H1 (cell line): ENCODE data around the gene TLR5. TPM values are rescaled to one million over a fixed set of nuclear protein-coding genes. Genes with fewer than 3 reads are reported as not detected.

ENCODE experiments used
- CTCF ChIA-PET: fragments of 300-600 bp; sonication (Branson Sonifier 250); formaldehyde crosslinking; loops from one replicate; lab custom pipeline; 2021; ENCODE audit not compliant: partially characterized antibody; lab: Charles Lee
- POLR2A ChIA-PET: fragments of 300-600 bp; sonication (Branson Sonifier 250); formaldehyde crosslinking; loops from one replicate; lab custom pipeline; 2021; ENCODE audit warnings: inconsistent platforms; ENCODE audit not compliant: partially characterized antibody; lab: Charles Lee
- DNase-seq, 2 experiments: peaks; one replicate each; pipeline versions ENCODE4 v3.0.0 to v3.0.0-alpha.2; 2010 to 2022; ENCODE audit warnings: low spot score in 2 of 2, low read depth in 1 of 2, mixed read lengths in 1 of 2
- FAIRE-seq: peaks from 2 replicates; lab custom pipeline; 2011; peaks lifted over from hg19 to GRCh38; lab: Jason Lieb, UNC
- H2AFZ ChIP-seq: 2 replicates; pipeline ENCODE4 v1.8.1; 2012; ENCODE audit warnings: low read length, inconsistent platforms
- H2AK5ac ChIP-seq: 2 replicates; pipeline ENCODE4 v1.6.1; 2013; ENCODE audit warnings: low read depth, low read length
- H2BK120ac ChIP-seq: replicated peaks from 2 replicates; pipeline ENCODE3; 2013; ENCODE audit warnings: low read depth, low read length, inconsistent platforms
- H2BK12ac ChIP-seq: 2 replicates; pipeline ENCODE4 v1.6.1; 2013; ENCODE audit warnings: low read depth, low read length
- H2BK15ac ChIP-seq: 2 replicates; pipeline ENCODE4 v1.6.1; 2013; ENCODE audit warnings: low read length
- H2BK20ac ChIP-seq: 2 replicates; pipeline ENCODE4 v1.6.1; 2013; ENCODE audit warnings: low read length
- H2BK5ac ChIP-seq: 2 replicates; pipeline ENCODE4 v1.6.1; 2013; ENCODE audit warnings: low read depth, low read length
- H3K14ac ChIP-seq: 2 replicates; pipeline ENCODE4 v1.6.1; 2013; ENCODE audit warnings: inconsistent platforms; ENCODE audit not compliant: insufficient read length
- H3K18ac ChIP-seq: 2 replicates; pipeline ENCODE4 v1.6.1; 2013; ENCODE audit warnings: low read length; ENCODE audit errors: extremely low read depth
- H3K23ac ChIP-seq: 2 replicates; pipeline ENCODE4 v1.6.1; 2013; ENCODE audit warnings: inconsistent platforms; ENCODE audit not compliant: insufficient read length
- H3K23me2 ChIP-seq: 2 replicates; pipeline ENCODE4 v1.6.1; 2013; ENCODE audit warnings: low read depth, low read length
- H3K27ac ChIP-seq: 2 replicates; pipeline ENCODE4 v1.6.1; 2011; ENCODE audit warnings: low read depth, low read length, inconsistent platforms
- H3K27me3 ChIP-seq, 4 experiments: replicated peaks in 1 of 4; 1 replicate in 1 of 4; 2 replicates in 3 of 4; pipeline versions ENCODE4 v1.6.1 to v1.8.1; 2011 to 2013; ENCODE audit warnings: low read length in 3 of 4, mild to moderate bottlenecking in 3 of 4, inconsistent platforms in 2 of 4, mixed read lengths in 2 of 4, moderate library complexity in 1 of 4; ENCODE audit not compliant: control insufficient read depth in 3 of 4, insufficient read depth in 3 of 4; ENCODE audit errors: extremely low read depth in 1 of 4
- H3K36me3 ChIP-seq, 4 experiments: 2 replicates each; pipeline versions ENCODE4 v1.6.1 to v1.8.1; 2011 to 2013; ENCODE audit warnings: mild to moderate bottlenecking in 4 of 4, low read length in 3 of 4, moderate library complexity in 2 of 4, control low read depth in 1 of 4, inconsistent platforms in 1 of 4; ENCODE audit not compliant: insufficient read depth in 4 of 4, control insufficient read depth in 2 of 4
- H3K4ac ChIP-seq: replicated peaks from 2 replicates; pipeline ENCODE3; 2013; ENCODE audit warnings: low read length, low read depth, mixed read lengths, inconsistent platforms; ENCODE audit not compliant: insufficient read length
- H3K4me1 ChIP-seq, 4 experiments: replicated peaks in 1 of 4; 1 replicate in 1 of 4; 2 replicates in 3 of 4; pipeline versions ENCODE4 v1.6.1 to v1.8.1; 2011 to 2013; ENCODE audit warnings: low read length in 3 of 4, inconsistent platforms in 2 of 4, mixed read lengths in 1 of 4; ENCODE audit not compliant: insufficient read depth in 4 of 4, control insufficient read depth in 3 of 4
- H3K4me2 ChIP-seq, 2 experiments: 2 replicates each; pipeline versions ENCODE4 v1.6.1 to v1.8.1; 2011 to 2013; ENCODE audit warnings: low read depth in 2 of 2, low read length in 2 of 2, control low read depth in 1 of 2, inconsistent platforms in 1 of 2, mild to moderate bottlenecking in 1 of 2; ENCODE audit not compliant: insufficient read depth in 1 of 2
- H3K4me3 ChIP-seq, 4 experiments: fragments of 200-600, 300-600 bp in 1 of 4; sonication (generic), shearing (Covaris generic), sonication (Bioruptor Twin) in 1 of 4; 2 replicates each; pipeline versions ENCODE4 v1.5.1 to v1.8.1; 2011 to 2016; ENCODE audit warnings: low read length in 4 of 4, low read depth in 3 of 4, control low read depth in 2 of 4, inconsistent platforms in 2 of 4, mild to moderate bottlenecking in 2 of 4, mixed read lengths in 1 of 4, moderate library complexity in 1 of 4; ENCODE audit not compliant: insufficient read depth in 2 of 4; ENCODE audit errors: extremely low read depth in 1 of 4
- H3K56ac ChIP-seq: replicated peaks from 2 replicates; pipeline ENCODE3; 2013; ENCODE audit warnings: low read depth, mild to moderate bottlenecking, mixed read lengths, low read length, inconsistent platforms; ENCODE audit not compliant: insufficient read length
- H3K79me1 ChIP-seq: 2 replicates; pipeline ENCODE4 v1.6.1; 2013; ENCODE audit warnings: low read depth, low read length, control low read depth
- H3K79me2 ChIP-seq, 2 experiments: 2 replicates each; pipeline versions ENCODE4 v1.6.1 to v1.8.1; 2012 to 2013; ENCODE audit warnings: low read length in 2 of 2, mild to moderate bottlenecking in 2 of 2, inconsistent platforms in 1 of 2; ENCODE audit not compliant: insufficient read depth in 2 of 2, control insufficient read depth in 1 of 2
- H3K9ac ChIP-seq, 4 experiments: replicated peaks in 1 of 4; 1 replicate in 1 of 4; 2 replicates in 3 of 4; pipeline versions ENCODE4 v1.6.1 to v1.8.1; 2011 to 2013; ENCODE audit warnings: low read depth in 3 of 4, low read length in 3 of 4, control low read depth in 2 of 4, mild to moderate bottlenecking in 2 of 4, moderate library complexity in 2 of 4, inconsistent platforms in 1 of 4; ENCODE audit errors: extremely low read depth in 1 of 4
- H3K9me3 ChIP-seq, 2 experiments: 2 replicates each; pipeline versions ENCODE4 v1.6.1 to v1.8.1; 2012 to 2013; ENCODE audit warnings: mild to moderate bottlenecking in 2 of 2, moderate library complexity in 2 of 2, control low read depth in 1 of 2, inconsistent platforms in 1 of 2, low read depth in 1 of 2, low read length in 1 of 2, mixed read lengths in 1 of 2; ENCODE audit not compliant: insufficient read depth in 2 of 2
- H4K20me1 ChIP-seq, 2 experiments: replicated peaks in 1 of 2; 2 replicates each; pipeline versions ENCODE3 to v1.8.1; 2011 to 2013; ENCODE audit warnings: inconsistent platforms in 2 of 2, low read length in 2 of 2, mild to moderate bottlenecking in 1 of 2; ENCODE audit not compliant: insufficient read depth in 2 of 2, control insufficient read depth in 1 of 2
- H4K5ac ChIP-seq: 2 replicates; pipeline ENCODE4 v1.6.1; 2013; ENCODE audit warnings: low read length, low read depth, mixed read lengths, inconsistent platforms; ENCODE audit not compliant: insufficient read length
- H4K8ac ChIP-seq: 2 replicates; pipeline ENCODE4 v1.8.0; 2013; ENCODE audit warnings: mild to moderate bottlenecking, moderate library complexity, low read length, inconsistent platforms; ENCODE audit not compliant: insufficient read depth; ENCODE audit errors: extremely low read depth
- H4K91ac ChIP-seq: replicated peaks from 2 replicates; pipeline ENCODE3; 2013; ENCODE audit warnings: low read length, mixed read lengths, inconsistent platforms; ENCODE audit not compliant: insufficient read length
- KDM4A ChIP-seq: IDR thresholded peaks from one replicate; pipeline ENCODE4 v1.7.1; 2012; ENCODE audit warnings: low read depth, mild to moderate bottlenecking, moderate library complexity, low read length, inconsistent platforms; ENCODE audit not compliant: severe bottlenecking
- WGBS, 2 experiments: shearing (Covaris generic) in 1 of 2; methylation state at CpG; one replicate each; pipeline versions ENCODE4 v1.1.6 to v1.1.7; 2013 to 2015; ENCODE audit warnings: low lambda C conversion rate in 2 of 2, mixed read lengths in 2 of 2, inconsistent platforms in 1 of 2, low coverage in 1 of 2, missing lambda C conversion rate in 1 of 2; ENCODE audit not compliant: insufficient replicate concordance in 2 of 2, insufficient coverage in 1 of 2, insufficient read length in 1 of 2; ENCODE audit errors: extremely low coverage in 1 of 2, missing lambda C conversion rate in 1 of 2; 5-methylcytosine and 5-hydroxymethylcytosine counted together
- polyA plus RNA-seq, 7 experiments: library from polyadenylated mRNA; depleted of rRNA in 3 of 7; stranded (reverse) in 5 of 7; unstranded in 2 of 7; fragments of >200 nt in 5 of 7; fragments of 200-250 nt in 2 of 7; gene quantifications; 1 replicate in 5 of 7; 2 replicates in 1 of 7; 4 replicates in 1 of 7; pipeline versions ENCODE4 v1.2.1 to v1.2.3, GENCODE V29; 2011 to 2013; ENCODE audit warnings: missing spikeins in 2 of 7, mixed read lengths in 2 of 7
- total RNA-seq: library from RNA; stranded (reverse); fragmentation: NEBNext Ultra II Directional; extraction: Animal tissue kit (Norgen Biotek cat#: 25700); gene quantifications from 2 replicates; pipeline ENCODE4 v1.2.1, GENCODE V29; 2021

Gene TLR5
- total and polyA plus RNA-seq, 2 of the 8 experiments (the other 6 are each of a cell fraction or from before 2014, with no cell fraction given), result 0.35 to 0.74 TPM

GRCh38 chr1:223102797-223103533 lies 40.1 kb downstream of the TLR5 start:
- peaks cover 9 to 10% of the 10 kb centered on the region in 2 experiments; a peak in 2 of 4 replicates for H3K9me3 ChIP-seq
- no peak for FAIRE-seq
- no peak overlapping the region for H3K4me3 ChIP-seq
- POLR2A ChIA-PET, result interaction anchor here (1.2 to 1.7 kb wide), 2 partner anchors 13 to 72 kb away, joined by 4 to 5 read pairs; no protein-coding TSS in a partner anchor
- no peak overlapping the region for H2BK20ac ChIP-seq
- WGBS, 2 experiments, result 84% methylated on average over 10 of the region's 10 CpGs; no CpG with 5 or more reads in 1 of the 2 experiments
- DNase-seq, result no peak
- no peak overlapping the region for H2BK12ac ChIP-seq
- H4K20me1 ChIP-seq, result no peaks in the 10 kb centered on the region
- H3K56ac ChIP-seq, result no peak overlapping the region
- no peaks in the 10 kb centered on the region for H3K36me3 ChIP-seq
- H2AFZ ChIP-seq, result no peak overlapping the region
- H2BK120ac ChIP-seq, result no peak overlapping the region
- H3K27ac ChIP-seq, result no peak overlapping the region
- H3K79me2 ChIP-seq, result no peaks in the 10 kb centered on the region
- H3K4me1 ChIP-seq, result no peaks in the 10 kb centered on the region
- H3K14ac ChIP-seq, result no peak overlapping the region
- no peak overlapping the region for H2AK5ac ChIP-seq
- CTCF ChIA-PET, result interaction anchor here (0.9 to 5.9 kb wide), 6 partner anchors 9 to 31 kb away, joined by 3 to 47 read pairs (median 4); no protein-coding TSS in a partner anchor
- H2BK5ac ChIP-seq, result no peak overlapping the region
- no peaks in the 10 kb centered on the region for H3K79me1 ChIP-seq
- H3K9ac ChIP-seq, result no peak overlapping the region
- H3K4me2 ChIP-seq, result no peak overlapping the region
- H3K4ac ChIP-seq, result no peak overlapping the region
- no peaks in the 10 kb centered on the region for H3K27me3 ChIP-seq
- H3K23me2 ChIP-seq, result 0 out of 2 replicates have a peak, but pooled peaks cover 1% of the 10 kb centered on the region
- H3K18ac ChIP-seq, result no peak overlapping the region
- H3K23ac ChIP-seq, result no peak overlapping the region
- H4K5ac ChIP-seq, result no peak overlapping the region
- no peak overlapping the region for H4K8ac ChIP-seq
- no peak overlapping the region for H4K91ac ChIP-seq
- H2BK15ac ChIP-seq, result no peak overlapping the region
- TF ChIP-seq KDM4A, result no peak
